ENCODE data around the gene GSTK1. TPM values are rescaled to one million over a fixed set of nuclear protein-coding genes. Genes with fewer than 3 reads are reported as not detected.
A peak's percentile ranks its signal among the peaks of the same experiment; 100 is the strongest.
"Not testable (repeated sequence)": the region's sequence is repeated elsewhere in the genome, so short reads cannot be mapped to it uniquely, and the experiment has no call there.

GSTK1 gene
- total RNA-seq: 51.0 and 54.1 TPM in 2 replicates
- long read RNA-seq, transcript GSTK1-201 (8 exons, 1,044 nt): major isoform, 11 of 21 reads
- long read RNA-seq, partial matches to known transcripts: 1 of 21 reads
- long read RNA-seq, other reads (novel, unspliced or antisense): 6 of 21 reads

DNA sequence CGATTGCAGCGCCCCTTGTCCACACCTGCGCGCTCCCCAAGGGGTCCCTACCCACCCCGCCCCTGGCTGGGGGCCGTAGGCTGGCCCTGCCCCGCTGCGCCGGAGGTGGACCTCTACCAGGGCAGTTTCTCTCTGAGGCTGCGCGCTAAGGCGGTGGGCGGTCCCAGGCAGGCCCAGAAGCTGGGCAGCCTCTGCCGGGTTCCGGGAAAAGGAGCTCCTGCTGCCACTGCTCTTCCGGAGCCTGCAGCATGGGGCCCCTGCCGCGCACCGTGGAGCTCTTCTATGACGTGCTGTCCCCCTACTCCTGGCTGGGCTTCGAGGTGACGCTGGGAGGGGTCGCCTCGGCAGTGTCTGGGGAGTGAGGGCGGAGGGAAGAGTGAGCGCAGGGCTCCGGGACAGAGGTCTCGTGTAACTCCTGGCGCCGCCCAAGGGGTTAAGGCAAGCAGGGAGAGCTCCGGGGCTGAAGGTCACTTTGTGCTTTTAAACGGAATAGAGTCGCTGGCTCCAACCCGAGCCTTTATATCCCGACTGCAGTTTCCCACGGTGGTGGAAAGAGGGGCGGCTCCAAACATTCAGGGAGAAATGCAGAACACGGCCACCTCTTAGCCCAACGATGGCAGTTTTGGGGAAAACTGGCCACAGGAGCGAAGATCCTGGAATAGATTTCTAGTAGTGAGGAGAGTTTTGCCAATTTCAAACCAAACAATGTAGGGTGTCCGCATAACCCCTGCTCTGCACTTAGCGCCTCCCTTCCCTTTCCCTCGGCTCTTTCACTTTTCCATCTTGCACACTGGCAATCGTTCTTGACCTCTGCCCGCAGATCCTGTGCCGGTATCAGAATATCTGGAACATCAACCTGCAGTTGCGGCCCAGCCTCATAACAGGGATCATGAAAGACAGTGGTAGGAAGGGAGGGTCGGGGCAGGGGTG, at the start of gene GSTK1:
TSS of gene GSTK1 (plus strand) at position 176 of the 930 bp plus-strand sequence. CDS start at position 249, 73 bp downstream.
- TF ChIP-seq, protein P1, sequence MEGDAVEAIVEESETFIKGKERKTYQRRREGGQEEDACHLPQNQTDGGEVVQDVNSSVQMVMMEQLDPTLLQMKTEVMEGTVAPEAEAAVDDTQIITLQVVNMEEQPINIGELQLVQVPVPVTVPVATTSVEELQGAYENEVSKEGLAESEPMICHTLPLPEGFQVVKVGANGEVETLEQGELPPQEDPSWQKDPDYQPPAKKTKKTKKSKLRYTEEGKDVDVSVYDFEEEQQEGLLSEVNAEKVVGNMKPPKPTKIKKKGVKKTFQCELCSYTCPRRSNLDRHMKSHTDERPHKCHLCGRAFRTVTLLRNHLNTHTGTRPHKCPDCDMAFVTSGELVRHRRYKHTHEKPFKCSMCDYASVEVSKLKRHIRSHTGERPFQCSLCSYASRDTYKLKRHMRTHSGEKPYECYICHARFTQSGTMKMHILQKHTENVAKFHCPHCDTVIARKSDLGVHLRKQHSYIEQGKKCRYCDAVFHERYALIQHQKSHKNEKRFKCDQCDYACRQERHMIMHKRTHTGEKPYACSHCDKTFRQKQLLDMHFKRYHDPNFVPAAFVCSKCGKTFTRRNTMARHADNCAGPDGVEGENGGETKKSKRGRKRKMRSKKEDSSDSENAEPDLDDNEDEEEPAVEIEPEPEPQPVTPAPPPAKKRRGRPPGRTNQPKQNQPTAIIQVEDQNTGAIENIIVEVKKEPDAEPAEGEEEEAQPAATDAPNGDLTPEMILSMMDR (conservative IDR thresholded peaks at IDR 0.05): no peak
- Mint-ChIP-seq H3K27ac (ENCODE audit: unreplicated experiment) (peak within 1 kb of the TSS; percentile 64), H3K36me3 (ENCODE audit: low read depth) (peaks cover 3% of the 10 kb centered on the region), H3K4me3 (peak within 1 kb of the TSS; percentile 95), H3K27me3 (ENCODE audit: low read depth) (no peaks in the 10 kb centered on the region), H3K4me1 (peaks cover 24% of the 10 kb centered on the region), H3K9me3 (no peaks in the 10 kb centered on the region)
- peak; percentile 55 for DNase-seq (ENCODE audit: low read depth, low spot score)

DNA sequence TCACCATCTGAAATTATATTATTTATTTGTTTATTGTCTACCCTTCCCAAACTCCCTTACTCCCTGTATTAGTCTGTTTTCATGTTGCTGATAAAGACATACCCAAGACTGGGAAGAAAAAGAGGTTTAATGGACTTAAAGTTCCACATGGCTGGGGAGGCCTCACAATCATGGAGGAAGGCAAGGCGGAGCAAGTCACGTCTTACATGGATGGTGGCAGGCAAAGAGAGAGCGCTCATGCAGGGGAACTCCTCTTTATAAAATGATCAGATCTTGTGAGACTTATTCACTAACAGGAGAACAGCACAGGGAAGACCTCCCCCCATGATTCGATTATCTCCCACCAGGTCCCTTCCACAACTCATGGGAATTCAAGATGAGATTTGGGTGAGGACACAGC, 49.8 kb upstream of the GSTK1 start:
- H3K36me3 Mint-ChIP-seq (ENCODE audit: low read depth); H3K4me3 Mint-ChIP-seq; H3K27me3 Mint-ChIP-seq (ENCODE audit: low read depth); H3K4me1 Mint-ChIP-seq; H3K9me3 Mint-ChIP-seq; H3K27ac Mint-ChIP-seq (ENCODE audit: unreplicated experiment); DNase-seq (ENCODE audit: low read depth, low spot score): not testable (repeated sequence)

DNA sequence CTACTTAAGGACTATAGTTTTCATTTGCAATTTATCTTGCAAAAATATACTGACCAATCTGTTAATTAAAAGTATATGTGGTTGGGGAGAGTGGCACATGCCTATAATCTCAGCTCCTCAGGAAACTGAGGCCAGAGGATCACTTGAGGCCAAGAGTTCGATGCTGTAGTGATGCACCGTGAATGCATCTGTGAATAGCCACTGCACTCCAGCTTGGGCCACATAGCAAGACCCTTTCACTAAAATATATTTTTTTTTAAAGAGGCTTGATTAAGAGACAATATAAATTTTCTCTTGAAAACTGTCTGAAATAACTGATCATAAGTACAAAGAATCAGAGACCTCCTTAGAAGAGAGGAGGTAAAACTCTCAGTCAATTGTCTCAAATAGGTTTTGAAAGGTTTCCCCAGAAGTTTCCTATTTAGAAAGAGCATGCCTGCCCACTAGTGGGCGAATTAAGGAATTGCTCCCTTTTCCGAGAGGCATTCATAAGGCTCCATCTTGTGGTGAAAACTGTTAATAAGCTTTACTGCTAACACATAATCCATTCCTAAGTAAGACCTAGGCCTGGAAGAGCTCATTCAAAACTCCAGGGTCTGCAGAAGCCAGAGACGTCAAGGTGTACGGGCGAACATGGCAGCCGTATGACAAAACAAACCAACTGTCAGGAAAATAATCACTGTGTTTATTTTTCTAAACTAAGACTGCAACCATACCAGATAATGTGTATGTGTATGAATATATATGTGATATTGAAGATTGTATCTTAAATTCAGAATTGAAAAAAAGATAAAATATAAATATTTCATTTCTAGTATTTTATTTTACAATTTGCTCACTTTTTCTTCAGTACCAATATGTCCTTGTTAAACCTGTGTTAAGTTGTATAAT, 48.2 kb upstream of the GSTK1 start:
- Mint-ChIP-seq H3K9me3 (peaks cover 5% of the 10 kb centered on the region), H3K27ac (ENCODE audit: unreplicated experiment) (no peak overlapping the region)

DNA sequence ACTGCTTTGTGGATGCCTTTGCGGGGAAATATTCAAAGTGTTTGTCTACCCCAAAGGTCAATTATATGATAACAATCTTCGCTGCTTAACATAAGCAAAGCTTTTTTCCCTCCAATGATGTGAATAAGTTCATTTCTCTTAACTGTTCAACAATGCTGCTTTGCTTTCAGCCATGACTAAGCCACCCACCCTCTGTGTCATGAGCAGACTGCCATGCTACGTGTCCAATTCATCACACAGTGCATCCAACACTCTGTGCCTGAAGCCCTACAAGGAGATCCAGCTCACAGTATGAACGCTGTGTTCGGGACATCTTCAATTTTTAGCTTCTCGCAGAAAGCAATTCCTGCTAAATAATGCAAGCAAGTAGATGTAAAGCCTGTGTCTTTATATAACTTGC, 47.1 kb upstream of the GSTK1 start:
- Mint-ChIP-seq H3K27me3 (ENCODE audit: low read depth) (peaks cover 4% of the 10 kb centered on the region), H3K36me3 (ENCODE audit: low read depth) (peaks cover 2% of the 10 kb centered on the region), H3K27ac (ENCODE audit: unreplicated experiment) (no peak overlapping the region), H3K9me3 (peaks cover 5% of the 10 kb centered on the region), H3K4me3 (no peak overlapping the region), H3K4me1 (no peaks in the 10 kb centered on the region)
- TF ChIP-seq, protein P1 (conservative IDR thresholded peaks at IDR 0.05): no peak
- no peak for DNase-seq (ENCODE audit: low read depth, low spot score)

More for the DNA sequence above, 48.2 kb upstream of the GSTK1 start:
- H3K4me1 Mint-ChIP-seq: no peaks in the 10 kb centered on the region
- peaks cover 4% of the 10 kb centered on the region for H3K27me3 Mint-ChIP-seq (ENCODE audit: low read depth)
- TF ChIP-seq, protein P1 (conservative IDR thresholded peaks at IDR 0.05): peak; percentile 100
- H3K4me3 Mint-ChIP-seq: no peak overlapping the region
- peak; percentile 62 for DNase-seq (ENCODE audit: low read depth, low spot score)
- peaks cover 2% of the 10 kb centered on the region for H3K36me3 Mint-ChIP-seq (ENCODE audit: low read depth)

DNA sequence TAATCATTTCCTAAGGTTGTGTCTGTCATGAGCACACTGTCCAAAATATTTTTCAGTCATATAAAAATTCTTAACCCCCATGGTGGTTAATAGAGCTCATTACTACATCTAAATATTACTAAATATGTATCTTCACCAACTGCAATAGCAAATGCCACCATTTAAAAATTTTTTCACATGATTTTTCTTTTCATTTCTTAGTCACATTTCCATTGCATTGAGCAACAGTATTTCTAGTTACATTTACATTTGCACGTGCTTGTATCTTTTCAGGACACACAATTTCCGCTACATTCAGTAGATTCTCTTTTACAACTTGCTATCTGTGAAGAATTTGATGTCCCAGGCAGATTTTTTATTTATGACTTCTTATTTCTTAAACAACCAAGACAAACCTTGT, 46.6 kb upstream of the GSTK1 start:
- no peaks in the 10 kb centered on the region for H3K4me1 Mint-ChIP-seq
- no peak overlapping the region for H3K4me3 Mint-ChIP-seq
- TF ChIP-seq, protein P1 (conservative IDR thresholded peaks at IDR 0.05): no peak
- peaks cover 4% of the 10 kb centered on the region for H3K9me3 Mint-ChIP-seq
- no peak for DNase-seq (ENCODE audit: low read depth, low spot score)
- H3K27me3 Mint-ChIP-seq (ENCODE audit: low read depth): peaks cover 4% of the 10 kb centered on the region
- peaks cover 2% of the 10 kb centered on the region for H3K36me3 Mint-ChIP-seq (ENCODE audit: low read depth)
- no peak overlapping the region for H3K27ac Mint-ChIP-seq (ENCODE audit: unreplicated experiment)

All from neural crest cell (in vitro differentiated cells).